IPS DF 6.9 (cell line): ENCODE data around the gene CCN2.

Experiments used
- DNase-seq: peaks from one replicate; pipeline ENCODE4 v3.0.0-alpha.2; 2013; ENCODE audit warnings: low read depth, low spot score
- H3K27ac ChIP-seq: one replicate; pipeline ENCODE4 v1.5.1; 2013; ENCODE audit warnings: low read length, control low read depth
- H3K27me3 ChIP-seq: 2 replicates; pipeline ENCODE4 v1.6.1; 2013; ENCODE audit warnings: mild to moderate bottlenecking, low read length; ENCODE audit not compliant: control insufficient read depth, insufficient read depth
- H3K36me3 ChIP-seq: 2 replicates; pipeline ENCODE4 v1.6.1; 2013; ENCODE audit warnings: low read length; ENCODE audit not compliant: control insufficient read depth, insufficient read depth
- H3K4me1 ChIP-seq: 2 replicates; pipeline ENCODE4 v1.6.1; 2013; ENCODE audit warnings: low read length; ENCODE audit not compliant: control insufficient read depth, insufficient read depth
- H3K4me3 ChIP-seq: 2 replicates; pipeline ENCODE4 v1.5.1; 2013; ENCODE audit warnings: mild to moderate bottlenecking, low read length
- H3K9me3 ChIP-seq: 2 replicates; pipeline ENCODE4 v1.6.1; 2013; ENCODE audit warnings: low read length, inconsistent platforms; ENCODE audit not compliant: control insufficient read depth, insufficient read depth
- WGBS: extraction: QIAGEN DNeasy Blood & Tissue Kit; methylation state at CpG from one replicate; pipeline ENCODE4 v1.1.7; 2013; ENCODE audit warnings: mixed read lengths, missing lambda C conversion rate; ENCODE audit not compliant: insufficient read length, insufficient coverage; 5-methylcytosine and 5-hydroxymethylcytosine counted together

Gene CCN2

GRCh38 chr6:131981624-131981978, 30.4 kb upstream of the CCN2 start:
- H3K4me1 ChIP-seq, result no peaks in the 10 kb centered on the region
- no CpG with 5 or more reads among the region's 3 CpGs for WGBS
- no peaks in the 10 kb centered on the region for H3K36me3 ChIP-seq
- H3K4me3 ChIP-seq, result no peak overlapping the region
- H3K27me3 ChIP-seq, result no peaks in the 10 kb centered on the region
- no peak overlapping the region for H3K27ac ChIP-seq
- DNase-seq, result no peak
- H3K9me3 ChIP-seq, result no peaks in the 10 kb centered on the region

DNA sequence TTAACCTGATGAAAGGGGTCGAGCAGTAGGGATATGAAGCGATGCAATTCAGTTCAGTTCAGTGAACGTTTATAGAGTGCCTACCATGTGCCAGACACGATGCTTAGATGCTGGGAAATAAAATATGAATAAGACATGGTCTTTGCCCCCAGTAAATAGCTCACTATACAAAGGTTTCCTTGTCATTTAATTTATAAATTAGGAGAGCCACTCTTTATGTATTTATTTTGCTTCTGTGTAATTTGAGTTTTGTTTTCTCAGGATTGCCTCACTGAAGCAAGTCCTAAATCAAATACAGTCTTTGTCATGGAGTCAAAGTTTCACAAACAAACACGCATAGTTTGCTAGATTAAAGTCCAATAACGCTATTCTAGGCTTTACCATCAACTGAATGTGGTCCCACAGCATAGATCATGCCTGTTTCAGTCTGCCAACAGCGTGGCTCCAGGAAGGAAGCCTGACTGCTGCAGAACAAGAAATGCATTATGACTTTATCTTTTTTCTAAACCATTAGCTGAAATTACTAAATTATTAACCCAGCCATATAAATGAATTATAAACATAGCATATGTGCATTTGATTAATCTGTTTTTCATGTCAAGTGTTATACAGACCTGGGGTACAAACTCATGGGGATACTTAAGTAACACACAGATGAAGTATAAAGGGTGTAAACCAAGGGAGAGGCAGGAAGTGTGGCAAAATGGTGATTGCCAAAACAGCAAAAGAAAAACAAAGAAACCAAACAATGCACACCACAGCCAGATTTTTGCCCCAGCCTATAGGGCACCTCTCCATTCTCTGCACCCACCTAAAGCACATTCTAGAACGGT, 29.8 kb upstream of the CCN2 start:
- no peak overlapping the region for H3K27ac ChIP-seq
- no peaks in the 10 kb centered on the region for H3K4me1 ChIP-seq
- H3K9me3 ChIP-seq, result no peaks in the 10 kb centered on the region
- no peaks in the 10 kb centered on the region for H3K36me3 ChIP-seq
- WGBS, result no CpG with 5 or more reads among the region's 8 CpGs
- no peak for DNase-seq
- no peaks in the 10 kb centered on the region for H3K27me3 ChIP-seq
- no peak overlapping the region for H3K4me3 ChIP-seq

- DNase-seq, result no peak
- Histone ChIP-seq H3K27me3 (no peaks in the 10 kb centered on the region), H3K4me3 (no peak overlapping the region), H3K27ac (no peak overlapping the region), H3K36me3 (no peaks in the 10 kb centered on the region), H3K9me3 (no peaks in the 10 kb centered on the region), H3K4me1 (no peaks in the 10 kb centered on the region)
- no CpG with 5 or more reads among the region's 1 CpG for WGBS
Observed at GRCh38 chr6:131980338-131980790, 29.2 kb upstream of the CCN2 start.

- no peak for DNase-seq
- Histone ChIP-seq H3K36me3 (no peaks in the 10 kb centered on the region), H3K9me3 (no peaks in the 10 kb centered on the region), H3K4me1 (no peaks in the 10 kb centered on the region), H3K27me3 (no peaks in the 10 kb centered on the region), H3K4me3 (no peak overlapping the region), H3K27ac (no peak overlapping the region)
- no CpG with 5 or more reads among the region's 5 CpGs for WGBS
Observed at GRCh38 chr6:131979515-131980337, 28.6 kb upstream of the CCN2 start.

DNA sequence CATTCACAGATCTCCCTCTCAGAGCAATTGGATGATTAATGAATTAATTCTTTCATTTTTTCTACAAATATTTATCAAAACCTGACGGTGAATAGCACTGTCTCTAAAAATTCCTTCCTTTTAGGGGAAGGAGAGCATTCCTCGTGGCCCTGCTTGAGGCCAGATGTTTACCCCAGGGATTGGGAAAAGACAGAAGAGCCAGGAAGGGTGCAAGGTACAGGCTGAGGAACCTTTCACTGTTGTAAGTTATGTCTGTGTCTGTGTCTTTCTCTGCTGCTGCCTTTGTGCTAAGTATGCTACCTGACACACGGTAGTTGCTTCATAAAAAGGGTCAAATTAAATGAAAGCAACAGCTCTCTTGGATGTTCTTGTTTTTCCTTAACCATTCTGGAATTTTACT, 27.4 kb upstream of the CCN2 start:
- no peaks in the 10 kb centered on the region for H3K4me1 ChIP-seq
- H3K4me3 ChIP-seq, result no peak overlapping the region
- H3K27ac ChIP-seq, result no peak overlapping the region
- H3K36me3 ChIP-seq, result no peaks in the 10 kb centered on the region
- H3K27me3 ChIP-seq, result no peaks in the 10 kb centered on the region
- DNase-seq, result no peak
- no peaks in the 10 kb centered on the region for H3K9me3 ChIP-seq
- WGBS, result no CpG with 5 or more reads among the region's 3 CpGs

DNA sequence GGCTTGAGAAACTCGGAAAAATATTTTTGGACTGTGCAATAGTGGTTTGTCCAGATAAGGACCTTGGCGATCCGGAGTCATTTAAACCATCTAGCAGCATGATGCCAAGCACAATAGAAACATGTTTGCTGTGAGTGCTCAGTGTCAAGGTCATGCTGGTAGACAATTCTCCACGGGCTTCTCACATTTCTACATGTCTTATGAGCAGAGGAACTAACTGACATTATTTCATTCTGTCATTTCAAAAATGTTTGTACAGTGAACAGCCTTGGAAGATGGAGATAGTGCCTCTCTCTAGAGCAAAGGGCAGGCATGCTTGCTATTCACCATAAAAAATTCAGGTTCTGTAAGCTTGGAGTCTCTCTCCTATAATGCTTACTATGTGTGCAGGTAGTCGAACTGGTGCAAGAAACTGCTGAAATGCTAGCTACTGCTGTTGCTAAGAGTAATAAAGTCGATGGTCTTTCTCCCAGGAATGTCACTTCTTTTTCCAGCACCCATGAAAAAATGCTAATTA, 25.4 kb upstream of the CCN2 start:
- Histone ChIP-seq H3K4me3 (no peak overlapping the region), H3K27me3 (no peaks in the 10 kb centered on the region), H3K27ac (no peak overlapping the region), H3K36me3 (no peaks in the 10 kb centered on the region), H3K9me3 (no peaks in the 10 kb centered on the region), H3K4me1 (no peaks in the 10 kb centered on the region)
- no peak for DNase-seq
- WGBS, result no CpG with 5 or more reads among the region's 6 CpGs

DNA sequence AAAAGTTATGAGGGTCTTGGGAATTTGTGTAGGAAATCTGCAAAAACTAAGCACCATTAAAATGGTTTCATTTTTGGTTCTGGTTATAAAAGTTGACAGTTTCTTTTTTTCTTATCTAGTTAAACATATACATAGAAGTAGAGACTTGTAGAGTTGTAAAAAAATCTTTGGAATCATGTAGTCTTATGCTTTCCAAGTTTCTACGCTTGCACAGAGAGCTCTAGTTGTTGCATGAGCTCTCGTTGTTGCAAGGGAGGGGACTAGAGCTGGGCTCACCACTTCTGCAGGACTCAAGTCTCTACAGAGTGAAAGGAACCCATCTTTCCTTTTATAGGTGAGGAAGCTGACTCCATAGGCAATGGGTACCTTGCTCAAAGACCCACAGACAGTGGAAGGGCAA, 21.6 kb upstream of the CCN2 start:
- no peak for DNase-seq
- WGBS, result no CpG with 5 or more reads among the region's 2 CpGs
- Histone ChIP-seq H3K36me3 (no peaks in the 10 kb centered on the region), H3K4me3 (no peak overlapping the region), H3K27me3 (no peaks in the 10 kb centered on the region), H3K9me3 (no peaks in the 10 kb centered on the region), H3K4me1 (no peaks in the 10 kb centered on the region), H3K27ac (no peak overlapping the region)

DNA sequence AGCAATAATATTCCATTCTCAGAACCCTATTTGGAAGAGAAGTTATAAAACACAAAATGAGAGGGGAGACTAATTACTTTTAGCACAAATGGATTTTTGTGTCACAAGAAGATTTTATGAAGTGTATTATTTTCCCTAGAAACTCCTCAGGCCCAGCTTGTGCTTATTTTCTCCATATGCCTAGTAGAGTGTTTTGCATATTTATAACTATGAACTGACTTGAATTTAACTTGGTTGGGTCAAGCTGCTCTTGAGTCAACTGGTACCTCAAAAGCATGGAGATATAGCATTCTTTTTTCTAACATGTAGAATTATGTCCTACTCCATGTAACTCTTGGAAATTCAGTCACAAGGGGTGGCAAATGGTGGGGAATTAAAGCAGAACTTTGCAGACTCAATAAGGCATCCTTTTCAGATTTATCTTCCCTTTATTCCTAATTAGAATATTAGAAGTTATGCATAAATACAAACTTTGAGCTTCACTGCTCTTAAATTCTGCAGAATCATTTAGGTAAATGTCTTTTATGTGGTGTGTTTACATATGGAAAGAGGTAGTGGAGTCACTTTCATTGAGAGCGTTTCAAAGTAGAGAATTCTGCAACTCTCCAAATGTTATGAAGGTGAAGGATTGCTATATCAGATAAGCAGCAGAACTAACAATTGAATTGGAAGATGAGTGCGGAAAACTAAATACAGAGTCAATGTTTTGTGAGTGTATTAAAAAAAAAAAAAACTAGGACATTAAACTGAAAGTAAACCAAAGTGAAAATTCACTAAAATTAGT, 19.1 kb upstream of the CCN2 start:
- H3K27me3 ChIP-seq, result no peaks in the 10 kb centered on the region
- H3K27ac ChIP-seq, result no peak overlapping the region
- H3K9me3 ChIP-seq, result no peaks in the 10 kb centered on the region
- H3K4me3 ChIP-seq, result no peak overlapping the region
- no peaks in the 10 kb centered on the region for H3K4me1 ChIP-seq
- no peaks in the 10 kb centered on the region for H3K36me3 ChIP-seq
- no CpG with 5 or more reads among the region's 2 CpGs for WGBS
- no peak for DNase-seq

- WGBS, result no CpG with 5 or more reads among the region's 5 CpGs
- H3K27me3 ChIP-seq, result no peaks in the 10 kb centered on the region
- H3K9me3 ChIP-seq, result no peaks in the 10 kb centered on the region
- no peak for DNase-seq
- H3K4me1 ChIP-seq, result no peaks in the 10 kb centered on the region
- no peak overlapping the region for H3K27ac ChIP-seq
- no peak overlapping the region for H3K4me3 ChIP-seq
- H3K36me3 ChIP-seq, result no peaks in the 10 kb centered on the region
Observed at GRCh38 chr6:131968656-131969055, 17.5 kb upstream of the CCN2 start.

- no peak for DNase-seq
- no peaks in the 10 kb centered on the region for H3K9me3 ChIP-seq
- H3K4me1 ChIP-seq, result no peaks in the 10 kb centered on the region
- H3K4me3 ChIP-seq, result no peak overlapping the region
- H3K27ac ChIP-seq, result no peak overlapping the region
- no peaks in the 10 kb centered on the region for H3K27me3 ChIP-seq
- H3K36me3 ChIP-seq, result no peaks in the 10 kb centered on the region
- WGBS, result no CpG with 5 or more reads among the region's 1 CpG
Observed at GRCh38 chr6:131967948-131968347, 16.8 kb upstream of the CCN2 start.
